GM12872 (cell line): ENCODE results near the gene PHF20.

Experiments used
- CTCF ChIP-seq: IDR thresholded peaks from 3 replicates; pipeline ENCODE4 v1.5.1; 2011; ENCODE audit warnings: low read depth, mild to moderate bottlenecking, low read length, moderate library complexity; ENCODE audit not compliant: insufficient read depth

Gene PHF20

GRCh38 chr20:35756404-35756803 is 15.4 kb upstream of the PHF20 start:
- TF ChIP-seq CTCF: no peak

- TF ChIP-seq CTCF: no peak
These were observed 14.6 kb upstream of the PHF20 start for GRCh38 chr20:35757098-35757705.

- no peak for TF ChIP-seq CTCF
These were observed 9.4 kb upstream of the PHF20 start for GRCh38 chr20:35762461-35762860.

GRCh38 chr20:35766843-35767242 is 5.0 kb upstream of the PHF20 start:
- TF ChIP-seq CTCF: no peak

GRCh38 chr20:35767683-35768481 is 3.9 kb upstream of the PHF20 start:
- TF ChIP-seq CTCF: no peak

- no peak for TF ChIP-seq CTCF
These were observed 2.8 kb upstream of the PHF20 start for GRCh38 chr20:35768731-35769664.

GRCh38 chr20:35771367-35771688 is 487 bp upstream of the PHF20 start:
- TF ChIP-seq CTCF: no peak
